IPS-11a (cell line): ENCODE data around the gene OSBP.
"Not testable (repeated sequence)": the region's sequence is repeated elsewhere in the genome, so short reads cannot be mapped to it uniquely, and the experiment has no call there.

Source experiments
- H3K4me3 ChIP-seq: one replicate; pipeline ENCODE4 v1.5.1; 2013; ENCODE audit warnings: low read depth, low read length, control low read depth

The OSBP gene

DNA sequence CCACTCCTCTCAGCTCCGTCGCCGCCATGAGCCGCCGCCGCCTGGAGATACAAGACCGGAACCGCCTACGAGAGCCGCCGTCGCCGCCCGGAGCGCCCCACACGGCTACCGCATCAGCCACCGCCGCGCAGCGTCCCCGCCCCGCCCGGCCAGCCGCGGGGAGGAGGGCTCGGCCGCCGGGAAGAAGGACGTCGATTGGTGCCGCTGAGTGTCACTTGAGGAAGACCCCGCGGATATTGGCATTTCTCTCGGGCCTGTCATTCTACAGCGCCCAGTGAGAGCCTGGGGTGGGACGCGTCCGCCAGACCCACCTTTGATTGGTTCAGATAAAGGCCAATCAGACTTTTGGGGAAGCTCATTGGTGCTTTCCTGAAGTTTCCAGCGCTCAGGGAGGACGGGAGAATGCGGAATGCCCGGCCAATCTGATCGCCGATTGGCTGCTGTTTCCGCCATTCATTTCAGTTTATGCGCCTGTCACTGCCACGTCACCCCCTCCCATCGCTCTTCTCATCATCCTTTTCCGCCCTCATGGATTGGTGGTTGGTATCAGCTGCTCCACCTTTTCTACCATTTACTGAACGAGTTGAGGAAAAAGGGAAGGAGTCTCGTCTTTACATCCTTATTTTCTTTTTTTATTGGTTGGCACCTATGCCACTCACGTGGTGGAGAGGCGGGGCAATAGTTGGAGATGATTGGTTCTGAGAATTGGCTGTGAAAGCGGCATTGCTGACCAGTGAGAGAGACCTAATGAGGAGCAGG is at the start of gene OSBP:
Gene OSBP, minus strand, starts transcription at position 138 of the 759 bp plus-strand sequence. Its CDS starts 110 bp downstream, at position 28.
- H3K4me3 ChIP-seq = peak within 1 kb of the TSS; percentile 82

- no peak overlapping the region for H3K4me3 ChIP-seq
Observed at GRCh38 chr11:59660621-59661020, 45.0 kb upstream of the OSBP start.

- no peak overlapping the region for H3K4me3 ChIP-seq
Observed at GRCh38 chr11:59659981-59660380, 44.4 kb upstream of the OSBP start.

DNA sequence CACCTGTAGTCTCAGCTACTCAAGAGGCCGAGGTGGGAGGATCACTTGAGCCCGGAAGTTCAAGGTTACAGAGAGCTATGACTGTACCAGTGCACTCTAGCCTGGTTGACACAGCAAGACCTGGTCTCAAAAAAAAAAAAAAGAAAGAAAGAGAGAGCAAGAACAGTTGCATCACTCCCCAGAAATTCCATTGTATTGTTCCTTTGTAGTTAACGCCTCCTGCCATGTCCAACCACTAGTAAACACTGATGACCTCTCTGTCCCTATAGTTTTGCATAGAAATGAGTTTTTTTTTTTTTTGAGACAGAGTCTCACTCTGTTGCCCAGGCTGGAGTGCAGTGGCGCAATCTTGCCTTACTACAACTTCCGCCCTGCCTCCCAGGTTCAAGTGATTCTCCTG is 42.5 kb upstream of the OSBP start:
- H3K4me3 ChIP-seq = no peak overlapping the region

GRCh38 chr11:59654893-59655292 is 39.3 kb upstream of the OSBP start:
- no peak overlapping the region for H3K4me3 ChIP-seq

GRCh38 chr11:59647245-59647980 is 31.8 kb upstream of the OSBP start:
- H3K4me3 ChIP-seq = no peak overlapping the region

GRCh38 chr11:59644528-59644927 is 29.0 kb upstream of the OSBP start:
- H3K4me3 ChIP-seq = no peak overlapping the region

- H3K4me3 ChIP-seq = no peak overlapping the region
Observed at GRCh38 chr11:59643390-59643789, 27.8 kb upstream of the OSBP start.

GRCh38 chr11:59641156-59641555 is 25.6 kb upstream of the OSBP start:
- no peak overlapping the region for H3K4me3 ChIP-seq

- no peak overlapping the region for H3K4me3 ChIP-seq
Observed at GRCh38 chr11:59630493-59630892, 14.9 kb upstream of the OSBP start.

DNA sequence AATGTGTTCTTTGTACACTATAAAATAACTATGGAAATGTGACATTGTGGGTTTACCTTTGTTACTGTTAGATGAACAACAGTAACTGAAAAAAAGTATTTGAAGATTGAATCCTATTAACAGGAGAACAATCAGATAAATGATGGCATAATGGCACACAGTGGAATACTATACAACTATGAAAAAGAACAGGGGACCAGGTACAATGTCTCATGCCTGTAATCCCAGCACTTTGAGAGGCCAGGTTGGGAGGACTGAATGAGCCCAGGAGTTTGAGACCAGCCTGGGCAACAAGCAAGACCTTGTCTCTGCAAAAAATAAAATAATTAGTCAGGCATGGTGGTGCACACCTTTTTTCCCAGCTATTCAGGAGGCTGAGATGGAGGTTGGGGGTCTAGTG is 14.4 kb upstream of the OSBP start:
- H3K4me3 ChIP-seq = no peak overlapping the region

DNA sequence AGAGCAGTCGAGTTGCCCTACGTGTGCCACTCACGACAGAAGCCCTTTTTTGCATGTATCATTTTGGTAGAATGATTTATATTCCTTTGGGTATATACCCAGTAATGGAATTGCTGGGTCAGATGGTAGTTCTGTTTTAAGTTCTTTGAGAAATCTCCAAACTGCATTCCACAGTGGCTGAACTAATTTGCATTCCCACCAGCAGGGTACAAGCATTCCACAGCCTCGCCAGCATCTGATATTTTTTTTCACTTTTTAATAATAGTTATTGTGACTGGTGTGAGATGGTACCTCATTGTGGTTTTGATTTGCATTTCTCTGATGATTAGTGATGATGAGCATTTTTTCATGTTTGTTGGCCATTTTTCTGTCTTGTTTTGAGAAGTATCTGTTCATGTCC is 11.4 kb upstream of the OSBP start:
- H3K4me3 ChIP-seq = not testable (repeated sequence)

DNA sequence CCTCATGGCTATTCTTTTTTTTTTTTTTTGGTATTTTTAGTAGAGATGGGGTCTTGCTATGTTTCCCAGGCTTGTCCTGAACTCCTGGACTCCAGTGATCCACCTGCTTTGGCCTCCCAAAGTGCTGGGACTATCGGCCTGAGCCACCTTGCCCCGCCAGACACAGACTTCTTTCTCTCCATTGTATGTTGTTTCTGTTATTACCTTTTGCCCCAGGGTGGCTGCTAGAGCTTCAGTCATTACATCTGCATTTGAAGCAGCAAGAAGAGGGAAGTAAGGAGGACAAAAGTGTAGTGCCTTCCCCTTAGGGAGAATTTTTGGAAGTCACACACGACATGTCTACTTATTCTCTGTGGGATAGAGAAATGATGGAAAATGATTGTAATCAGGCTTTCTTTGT is 10.1 kb upstream of the OSBP start:
- H3K4me3 ChIP-seq = no peak overlapping the region

DNA sequence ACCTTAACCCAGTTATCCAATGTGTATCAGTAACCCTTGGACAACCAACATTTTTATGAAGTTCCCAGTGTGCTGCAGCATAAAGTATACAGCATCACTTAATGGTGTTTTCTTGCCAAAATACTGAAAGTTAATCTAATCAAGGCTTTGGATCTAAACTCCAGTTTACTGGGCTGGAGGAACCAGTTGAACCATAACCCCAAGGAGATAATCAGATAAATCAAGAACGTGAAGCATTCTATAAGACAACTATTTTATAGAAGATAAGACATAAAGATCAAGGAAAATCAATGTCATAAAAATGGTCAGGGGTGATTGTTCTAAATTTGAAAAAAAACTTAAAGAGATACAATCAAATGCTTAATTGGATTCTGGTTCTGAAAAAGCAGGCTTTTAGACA is 2.3 kb upstream of the OSBP start:
- H3K4me3 ChIP-seq = no peak overlapping the region

GRCh38 chr11:59616396-59616982 is 915 bp upstream of the OSBP start:
- H3K4me3 ChIP-seq = peak overlapping the region; percentile 31

GRCh38 chr11:59615120-59615636 is 396 bp downstream of the OSBP start:
- peak overlapping the region; percentile 82 for H3K4me3 ChIP-seq

- peak overlapping the region; percentile 82 for H3K4me3 ChIP-seq
Observed at GRCh38 chr11:59614277-59615119, 1.1 kb downstream of the OSBP start.

- no peak overlapping the region for H3K4me3 ChIP-seq
Observed at GRCh38 chr11:59611570-59612565, 3.7 kb downstream of the OSBP start.

DNA sequence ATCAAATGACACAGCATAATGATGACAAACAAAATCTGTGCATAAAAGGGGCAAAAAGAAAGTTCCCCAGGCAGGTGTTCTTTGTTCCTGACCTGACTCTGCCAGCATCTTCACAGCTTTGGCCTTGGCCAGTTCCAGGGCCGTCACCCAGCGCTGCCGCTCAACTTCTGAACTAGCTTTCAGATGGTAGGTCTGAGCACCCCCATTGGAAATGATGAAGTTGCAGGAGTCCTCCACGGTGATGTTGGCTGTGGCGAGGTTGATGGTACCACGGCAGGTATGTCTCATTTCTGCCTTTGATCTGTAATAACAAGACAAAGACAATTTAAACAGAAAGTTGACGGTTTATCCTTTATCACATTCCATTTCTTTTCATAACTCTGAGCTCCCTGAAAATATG is 5.3 kb downstream of the OSBP start:
- no peak overlapping the region for H3K4me3 ChIP-seq
